ENCODE data around the gene SLC22A23.
A peak's percentile ranks its signal among the peaks of the same experiment; 100 is the strongest.

The SLC22A23 gene

DNA sequence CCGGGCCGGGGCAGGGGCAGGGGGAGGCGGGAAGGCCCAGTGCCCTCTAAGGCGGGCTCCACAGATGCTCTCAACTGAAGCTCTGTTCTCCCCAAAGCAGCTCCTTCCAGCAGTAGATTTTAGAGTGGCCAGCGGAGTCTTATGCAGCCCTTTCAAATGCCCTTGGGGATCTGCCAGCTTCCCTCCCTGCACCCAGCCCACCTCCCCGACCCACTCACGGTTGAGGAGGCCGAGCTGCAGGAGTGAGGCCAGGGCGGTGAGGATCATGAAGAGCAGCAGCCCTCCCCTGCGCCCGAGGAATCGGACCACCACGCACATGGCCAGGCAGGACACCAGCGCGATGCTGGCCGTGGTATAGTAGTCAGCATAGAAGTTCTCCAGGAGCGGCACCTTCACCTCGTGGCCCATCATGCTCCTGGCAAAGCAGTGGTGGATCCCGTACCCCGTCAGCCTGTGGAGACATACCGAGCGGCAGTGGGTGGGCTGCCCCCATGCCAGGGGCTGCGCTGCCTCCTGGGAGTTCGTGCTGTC lies 170.1 kb downstream of the SLC22A23 start:
- ChIA-PET CTCF (interaction anchor here (0.6 to 1.8 kb wide), 2 partner anchors 444 to 446 kb away, joined by 3 to 5 read pairs; no protein-coding TSS in a partner anchor), POLR2A (interaction anchor here (0.6 kb wide), 1 partner anchor 186 kb away, joined by 4 read pairs; no protein-coding TSS in a partner anchor)
- Histone ChIP-seq H3K27ac (ENCODE audit: extremely low read depth, low read depth, low read length) (no peak overlapping the region), H3K9me3 (ENCODE audit: control insufficient read depth, insufficient read depth, low read depth, low read length) (no peaks in the 10 kb centered on the region), H3K4me1 (ENCODE audit: control insufficient read depth, insufficient read depth, low read length) (no peaks in the 10 kb centered on the region), H3K36me3 (ENCODE audit: control insufficient read depth in 2 of 2, insufficient read depth in 1 of 2, low read length in 2 of 2) (peaks cover 5 to 52% of the 10 kb centered on the region in 2 experiments; a peak in 2 of 3 replicates), H3K4me3 (ENCODE audit: low read depth, low read length) (no peak overlapping the region)
- no peak for TF ChIP-seq ZIC2 (tag by site-specific recombination; IDR thresholded peaks at IDR 0.05)
- TF ChIP-seq MZF1 (tag by site-specific recombination; IDR thresholded peaks at IDR 0.05; ENCODE audit: borderline replicate concordance) = no peak

DNA sequence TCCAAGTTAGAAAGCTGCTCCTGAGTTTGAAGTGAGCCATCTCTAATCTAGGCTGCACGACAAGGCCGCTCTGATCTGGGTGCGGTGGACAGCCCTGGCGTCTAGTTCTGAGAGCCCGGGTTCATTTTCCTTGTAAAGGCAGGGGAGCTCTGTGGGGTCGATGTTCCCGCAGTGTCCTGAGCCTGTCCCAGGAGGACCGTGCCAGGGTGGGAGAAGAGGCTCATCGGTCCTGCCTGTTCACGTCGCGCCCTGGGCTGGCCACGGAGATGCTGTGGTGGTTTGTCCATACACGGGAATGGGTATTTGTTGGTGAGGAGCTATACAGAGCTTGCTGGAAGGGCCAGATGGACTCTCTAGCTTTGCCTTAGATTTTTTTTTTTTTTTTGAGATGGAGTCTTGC lies 171.1 kb downstream of the SLC22A23 start:
- TF ChIP-seq ZNF155 (tag by site-specific recombination; IDR thresholded peaks at IDR 0.05) = no peak
- 0 out of 2 replicates have a peak, but pooled peaks have one; percentile 25 for TF ChIP-seq ZBTB17 (tag by site-specific recombination; IDR thresholded peaks at IDR 0.05)
- TF ChIP-seq ZNF843 (tag by site-specific recombination; IDR thresholded peaks at IDR 0.05) = no peak

DNA sequence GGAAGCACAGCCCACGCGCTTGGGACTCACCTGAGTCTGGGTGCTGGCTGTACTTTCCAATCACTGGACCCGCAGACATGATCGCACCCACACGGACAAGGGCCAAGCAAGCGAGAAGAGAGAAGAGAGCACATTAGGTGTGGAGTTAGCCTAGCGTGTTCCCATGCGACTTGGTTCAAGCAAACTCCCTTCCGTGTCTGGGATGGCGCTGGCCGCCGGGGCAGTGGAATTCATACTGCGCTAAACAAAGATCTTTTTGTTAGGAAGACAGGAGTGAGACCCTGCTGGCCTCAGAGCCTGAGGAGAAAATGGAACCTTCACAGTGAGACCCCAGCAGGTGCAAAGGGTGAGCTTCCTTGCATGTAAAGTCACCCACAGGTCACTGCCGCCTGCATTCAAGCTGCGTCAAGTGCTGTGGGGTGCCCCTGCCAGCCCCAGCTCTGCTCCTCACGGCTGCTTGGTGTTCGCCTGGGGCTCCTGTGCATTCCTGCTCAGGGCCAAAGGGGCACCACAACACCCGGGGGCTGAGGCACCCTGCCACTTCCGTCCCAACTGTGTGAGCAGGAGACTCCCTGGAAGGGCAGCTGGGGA lies 171.7 kb downstream of the SLC22A23 start:
- Histone ChIP-seq H3K36me3 (ENCODE audit: control insufficient read depth in 2 of 2, insufficient read depth in 1 of 2, low read length in 2 of 2) (peaks cover 5 to 42% of the 10 kb centered on the region in 2 experiments; a peak in 2 of 3 replicates), H3K27ac (ENCODE audit: extremely low read depth, low read depth, low read length) (no peak overlapping the region), H3K4me1 (ENCODE audit: control insufficient read depth, insufficient read depth, low read length) (no peaks in the 10 kb centered on the region), H3K4me3 (ENCODE audit: low read depth, low read length) (no peak overlapping the region), H3K9me3 (ENCODE audit: control insufficient read depth, insufficient read depth, low read depth, low read length) (no peaks in the 10 kb centered on the region)
- peak; percentile 78 for TF ChIP-seq ZIC2 (tag by site-specific recombination; IDR thresholded peaks at IDR 0.05)
- no peak for TF ChIP-seq ZBTB1 (tag by site-specific recombination; IDR thresholded peaks at IDR 0.05)
- TF ChIP-seq ZNF324 (tag by site-specific recombination; IDR thresholded peaks at IDR 0.05) = no peak
- TF ChIP-seq, protein P1, sequence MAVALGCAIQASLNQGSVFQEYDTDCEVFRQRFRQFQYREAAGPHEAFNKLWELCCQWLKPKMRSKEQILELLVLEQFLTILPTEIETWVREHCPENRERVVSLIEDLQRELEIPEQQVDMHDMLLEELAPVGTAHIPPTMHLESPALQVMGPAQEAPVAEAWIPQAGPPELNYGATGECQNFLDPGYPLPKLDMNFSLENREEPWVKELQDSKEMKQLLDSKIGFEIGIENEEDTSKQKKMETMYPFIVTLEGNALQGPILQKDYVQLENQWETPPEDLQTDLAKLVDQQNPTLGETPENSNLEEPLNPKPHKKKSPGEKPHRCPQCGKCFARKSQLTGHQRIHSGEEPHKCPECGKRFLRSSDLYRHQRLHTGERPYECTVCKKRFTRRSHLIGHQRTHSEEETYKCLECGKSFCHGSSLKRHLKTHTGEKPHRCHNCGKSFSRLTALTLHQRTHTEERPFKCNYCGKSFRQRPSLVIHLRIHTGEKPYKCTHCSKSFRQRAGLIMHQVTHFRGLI (tag by site-specific recombination; IDR thresholded peaks at IDR 0.05) = no peak
- TF ChIP-seq, protein P2, sequence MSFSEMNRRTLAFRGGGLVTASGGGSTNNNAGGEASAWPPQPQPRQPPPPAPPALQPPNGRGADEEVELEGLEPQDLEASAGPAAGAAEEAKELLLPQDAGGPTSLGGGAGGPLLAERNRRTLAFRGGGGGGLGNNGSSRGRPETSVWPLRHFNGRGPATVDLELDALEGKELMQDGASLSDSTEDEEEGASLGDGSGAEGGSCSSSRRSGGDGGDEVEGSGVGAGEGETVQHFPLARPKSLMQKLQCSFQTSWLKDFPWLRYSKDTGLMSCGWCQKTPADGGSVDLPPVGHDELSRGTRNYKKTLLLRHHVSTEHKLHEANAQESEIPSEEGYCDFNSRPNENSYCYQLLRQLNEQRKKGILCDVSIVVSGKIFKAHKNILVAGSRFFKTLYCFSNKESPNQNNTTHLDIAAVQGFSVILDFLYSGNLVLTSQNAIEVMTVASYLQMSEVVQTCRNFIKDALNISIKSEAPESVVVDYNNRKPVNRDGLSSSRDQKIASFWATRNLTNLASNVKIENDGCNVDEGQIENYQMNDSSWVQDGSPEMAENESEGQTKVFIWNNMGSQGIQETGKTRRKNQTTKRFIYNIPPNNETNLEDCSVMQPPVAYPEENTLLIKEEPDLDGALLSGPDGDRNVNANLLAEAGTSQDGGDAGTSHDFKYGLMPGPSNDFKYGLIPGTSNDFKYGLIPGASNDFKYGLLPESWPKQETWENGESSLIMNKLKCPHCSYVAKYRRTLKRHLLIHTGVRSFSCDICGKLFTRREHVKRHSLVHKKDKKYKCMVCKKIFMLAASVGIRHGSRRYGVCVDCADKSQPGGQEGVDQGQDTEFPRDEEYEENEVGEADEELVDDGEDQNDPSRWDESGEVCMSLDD (tag by site-specific recombination; IDR thresholded peaks at IDR 0.05) = no peak
- TF ChIP-seq, protein P3, sequence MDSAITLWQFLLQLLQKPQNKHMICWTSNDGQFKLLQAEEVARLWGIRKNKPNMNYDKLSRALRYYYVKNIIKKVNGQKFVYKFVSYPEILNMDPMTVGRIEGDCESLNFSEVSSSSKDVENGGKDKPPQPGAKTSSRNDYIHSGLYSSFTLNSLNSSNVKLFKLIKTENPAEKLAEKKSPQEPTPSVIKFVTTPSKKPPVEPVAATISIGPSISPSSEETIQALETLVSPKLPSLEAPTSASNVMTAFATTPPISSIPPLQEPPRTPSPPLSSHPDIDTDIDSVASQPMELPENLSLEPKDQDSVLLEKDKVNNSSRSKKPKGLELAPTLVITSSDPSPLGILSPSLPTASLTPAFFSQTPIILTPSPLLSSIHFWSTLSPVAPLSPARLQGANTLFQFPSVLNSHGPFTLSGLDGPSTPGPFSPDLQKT (IDR thresholded peaks at IDR 0.05; ENCODE audit: borderline replicate concordance, low read depth, low read length) = no peak
- TF ChIP-seq ZNF555 (tag by site-specific recombination; conservative IDR thresholded peaks at IDR 0.05) = no peak
- CTCF ChIA-PET = interaction anchor here (0.6 to 1.8 kb wide), 5 partner anchors 39 to 447 kb away, joined by 3 to 5 read pairs (median 3); no protein-coding TSS in a partner anchor
- POLR2A ChIA-PET = no interaction called here

More for the DNA sequence above, 171.1 kb downstream of the SLC22A23 start:
- H3K9me3 ChIP-seq (ENCODE audit: control insufficient read depth, insufficient read depth, low read depth, low read length) = no peaks in the 10 kb centered on the region
- H3K4me1 ChIP-seq (ENCODE audit: control insufficient read depth, insufficient read depth, low read length) = no peaks in the 10 kb centered on the region
- H3K27ac ChIP-seq (ENCODE audit: extremely low read depth, low read depth, low read length) = no peak overlapping the region
- POLR2A ChIA-PET = interaction anchor here (0.7 kb wide), 1 partner anchor 53 kb away, joined by 3 read pairs; no protein-coding TSS in a partner anchor
- no peak overlapping the region for H3K4me3 ChIP-seq (ENCODE audit: low read depth, low read length)
- H3K36me3 ChIP-seq (ENCODE audit: control insufficient read depth in 2 of 2, insufficient read depth in 1 of 2, low read length in 2 of 2) = peaks cover 5 to 45% of the 10 kb centered on the region in 2 experiments; a peak in 2 of 3 replicates
- CTCF ChIA-PET = interaction anchor here (0.5 to 1.8 kb wide), 5 partner anchors 39 to 540 kb away, joined by 3 to 5 read pairs (median 3); no protein-coding TSS in a partner anchor
